Measurements from ENCODE around the gene NFIB. TPM values are rescaled to one million over a fixed set of nuclear protein-coding genes. Genes with fewer than 3 reads are reported as not detected.

The NFIB gene
- total and polyA plus RNA-seq, 10 of the 15 experiments (the other 5 are each of a cell fraction or from before 2014, with no cell fraction given) = under 0.01 to 0.19 (median 0.05) TPM; not detected in 3

DNA sequence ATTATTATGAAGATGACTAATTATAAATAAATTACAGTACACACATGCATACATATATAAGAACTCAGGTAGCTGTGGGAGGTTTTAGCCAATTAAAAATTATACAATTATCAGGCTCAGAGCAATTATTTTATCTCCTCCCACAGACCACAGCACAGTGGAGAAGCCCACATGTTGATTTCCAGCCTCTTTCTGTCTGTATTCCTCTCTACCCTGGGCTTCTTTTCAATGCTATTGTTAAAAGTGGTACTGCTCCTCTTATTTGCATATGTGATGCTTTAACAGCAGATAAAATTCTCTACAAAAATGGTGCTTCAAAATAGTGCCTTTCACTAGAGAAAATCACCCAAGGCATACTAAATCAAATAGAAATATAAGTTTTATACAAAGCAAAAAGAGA lies 218.7 kb downstream of the NFIB start:
- SMC1A ChIA-PET (ENCODE audit: uncharacterized antibody, unreplicated experiment) = no interaction called here
- no peak for FAIRE-seq
- RAD21 ChIA-PET (ENCODE audit: unreplicated experiment) = no interaction called here
- Histone ChIP-seq H3K4me2 (ENCODE audit: control insufficient read depth, insufficient read depth) (no peak overlapping the region), H3K27ac (ENCODE audit: control insufficient read depth, insufficient read depth) (no peak overlapping the region), H2AFZ (ENCODE audit: control insufficient read depth, low read depth, low read length) (no peak overlapping the region), H3K9ac (ENCODE audit: control insufficient read depth, insufficient read depth, low read length) (no peak overlapping the region), H3K4me3 (no peak overlapping the region), H3K4me1 (ENCODE audit: control insufficient read depth, insufficient read depth, low read length) (no peaks in the 10 kb centered on the region), H3K27me3 (replicated peaks in 1 of 2; ENCODE audit: control insufficient read depth in 2 of 2, insufficient read depth in 2 of 2, low read length in 1 of 2) (no peaks in the 10 kb centered on the region), H3K9me3 (replicated peaks; ENCODE audit: control insufficient read depth, insufficient read depth, low read length) (no peaks in the 10 kb centered on the region), H3K36me3 (ENCODE audit: control insufficient read depth in 2 of 2, insufficient read depth in 2 of 2, low read length in 1 of 2) (no peaks in the 10 kb centered on the region), H3K79me2 (ENCODE audit: control insufficient read depth, insufficient read depth, low read length) (no peaks in the 10 kb centered on the region), H4K20me1 (ENCODE audit: control insufficient read depth, insufficient read depth) (no peaks in the 10 kb centered on the region)
- no peak for TF ChIP-seq EZH2 (IDR thresholded peaks at IDR 0.05; ENCODE audit: borderline replicate concordance, control insufficient read depth, low read depth, low read length)
- no peak for TF ChIP-seq CBFB (IDR thresholded peaks at IDR 0.05; ENCODE audit: low read depth)
- no peak for TF ChIP-seq USF2 (IDR thresholded peaks at IDR 0.05; ENCODE audit: borderline replicate concordance, low read depth, low read length)
- TF ChIP-seq FOS (IDR thresholded peaks at IDR 0.05; ENCODE audit: borderline replicate concordance, extremely low read depth, insufficient read length) = no peak
- TF ChIP-seq USF1 (IDR thresholded peaks at IDR 0.05; ENCODE audit: borderline replicate concordance, extremely low read length, insufficient read depth, low read depth, low read length) = no peak
- no peak for TF ChIP-seq MYC (IDR thresholded peaks at IDR 0.05; ENCODE audit: insufficient read depth, insufficient read length, insufficient replicate concordance, low read length, severe bottlenecking)
- no peak for TF ChIP-seq KLF5 (IDR thresholded peaks at IDR 0.05; ENCODE audit: partially characterized antibody)
- TF ChIP-seq BMI1 (IDR thresholded peaks at IDR 0.05; ENCODE audit: borderline replicate concordance) = no peak
- no peak for TF ChIP-seq RAD21 (IDR thresholded peaks at IDR 0.05; ENCODE audit: insufficient read depth, low read depth, low read length)
- POLR2A ChIA-PET = no interaction called here
- no TSS peak for BruUV-seq (replicated peaks)
- in situ Hi-C loops (cut with MboI) (no loop called here), intact Hi-C loops (cut with micrococcal nuclease; ENCODE audit: unreplicated experiment) (no loop called here)
- no peak for ATAC-seq
- CTCF ChIA-PET = no interaction called here
- DNase-seq (ENCODE audit: low read depth, low spot score) = no peak

All from GM12878 (cell line).